Colonic mucosa (tissue), 4 donors: Measurements from ENCODE around the gene NKX2-8. TPM values are rescaled to one million over a fixed set of nuclear protein-coding genes. Genes with fewer than 3 reads are reported as not detected.

ENCODE experiments used
- DNase-seq: peaks from one replicate; pipeline ENCODE4 v3.0.0-alpha.2; 2020
- H3K27ac ChIP-seq: fragments of 200-600 bp; one replicate; pipeline ENCODE4 v1.8.0; 2021
- H3K27me3 ChIP-seq: fragments of 200-600 bp; one replicate; pipeline ENCODE4 v1.8.0; 2021
- H3K36me3 ChIP-seq: fragments of 200-600 bp; one replicate; pipeline ENCODE4 v1.8.0; 2021
- H3K4me1 ChIP-seq: fragments of 200-600 bp; one replicate; pipeline ENCODE4 v1.8.0; 2021; ENCODE audit warnings: mild to moderate bottlenecking
- H3K4me3 ChIP-seq: fragments of 200-600 bp; one replicate; pipeline ENCODE4 v1.8.0; 2021
- H3K9ac ChIP-seq, 2 donors: one replicate each; pipeline ENCODE4 v1.7.0; 2013; ENCODE audit warnings: control low read depth in 2 of 2, low read depth in 2 of 2, low read length in 2 of 2
- H3K9me3 ChIP-seq: fragments of 200-600 bp; one replicate; pipeline ENCODE4 v1.8.0; 2021
- CTCF ChIP-seq: fragments of 200-600 bp; IDR thresholded peaks from one replicate; pipeline ENCODE4 v1.8.0; 2022; ENCODE audit warnings: antibody characterized with exemption, mild to moderate bottlenecking
- intact Hi-C: fragments of 100-400 bp; cut with DNase I; formaldehyde crosslinking; loops from one replicate; pipeline ENCODE4 v1.14.1; 2022
- total RNA-seq, 2 donors: library from RNA; stranded (reverse); fragmentation: NEBNext Ultra II Directional in 1 of 2; extraction: Animal tissue kit (Norgen Biotek cat#: 25700) in 1 of 2; gene quantifications; one replicate each; pipeline ENCODE4 v1.2.1, GENCODE V29; 2021
- donor health status: healthy.
- donor health status: DM: no; HTN: no; CAD: no.
- donor health status: DM: no; HTN: no; CAD: no.

The NKX2-8 gene
- total RNA-seq, 2 donors from 2014 or later: not detected

GRCh38 chr14:36585100-36585499, 2.7 kb upstream of the NKX2-8 start:
- no peak overlapping the region for H3K4me3 ChIP-seq
- no peak overlapping the region for H3K27ac ChIP-seq
- no peak overlapping the region for H3K9ac ChIP-seq
- no peaks in the 10 kb centered on the region for H3K36me3 ChIP-seq
- intact Hi-C loops: no loop called here
- DNase-seq: no peak
- peaks cover 55% of the 10 kb centered on the region for H3K27me3 ChIP-seq
- no peak for TF ChIP-seq CTCF
- no peaks in the 10 kb centered on the region for H3K9me3 ChIP-seq
- H3K4me1 ChIP-seq: peaks cover 6% of the 10 kb centered on the region

GRCh38 chr14:36583893-36584811, 1.7 kb upstream of the NKX2-8 start:
- Histone ChIP-seq H3K9me3 (no peaks in the 10 kb centered on the region), H3K9ac (no peak overlapping the region), H3K4me3 (no peak overlapping the region), H3K36me3 (no peaks in the 10 kb centered on the region), H3K4me1 (peaks cover 6% of the 10 kb centered on the region), H3K27ac (no peak overlapping the region), H3K27me3 (peaks cover 65% of the 10 kb centered on the region)
- no peak for TF ChIP-seq CTCF
- intact Hi-C loops: no loop called here
- no peak for DNase-seq

- Histone ChIP-seq H3K27ac (no peak overlapping the region), H3K27me3 (peaks cover 68% of the 10 kb centered on the region), H3K36me3 (no peaks in the 10 kb centered on the region), H3K9ac (no peak overlapping the region), H3K4me1 (peaks cover 6% of the 10 kb centered on the region), H3K4me3 (no peak overlapping the region), H3K9me3 (no peaks in the 10 kb centered on the region)
- intact Hi-C loops: no loop called here
- TF ChIP-seq CTCF: no peak
- DNase-seq: no peak
Measured at GRCh38 chr14:36583242-36583892, 953 bp upstream of the NKX2-8 start.

GRCh38 chr14:36582874-36583241, 444 bp upstream of the NKX2-8 start:
- Histone ChIP-seq H3K9me3 (no peaks in the 10 kb centered on the region), H3K27me3 (peaks cover 69% of the 10 kb centered on the region), H3K4me1 (peaks cover 6% of the 10 kb centered on the region), H3K9ac (no peak overlapping the region), H3K27ac (no peak overlapping the region), H3K36me3 (no peaks in the 10 kb centered on the region), H3K4me3 (no peak overlapping the region)
- TF ChIP-seq CTCF: no peak
- intact Hi-C loops: no loop called here
- DNase-seq: no peak

GRCh38 chr14:36580856-36581831, 1.3 kb downstream of the NKX2-8 start:
- Histone ChIP-seq H3K27ac (no peak overlapping the region), H3K4me1 (peaks cover 6% of the 10 kb centered on the region), H3K27me3 (peaks cover 69% of the 10 kb centered on the region), H3K4me3 (peak overlapping the region; percentile 40), H3K9ac (no peak overlapping the region), H3K36me3 (no peaks in the 10 kb centered on the region), H3K9me3 (no peaks in the 10 kb centered on the region)
- intact Hi-C loops: no loop called here
- no peak for DNase-seq
- no peak for TF ChIP-seq CTCF
